NCI-H2029 (cell line): Measurements from ENCODE around the gene MCAT.

ENCODE experiments used
- DNase-seq: peaks from one replicate; lab custom pipeline; 2025; lab: John Stamatoyannopoulos, UW

The MCAT gene

DNA sequence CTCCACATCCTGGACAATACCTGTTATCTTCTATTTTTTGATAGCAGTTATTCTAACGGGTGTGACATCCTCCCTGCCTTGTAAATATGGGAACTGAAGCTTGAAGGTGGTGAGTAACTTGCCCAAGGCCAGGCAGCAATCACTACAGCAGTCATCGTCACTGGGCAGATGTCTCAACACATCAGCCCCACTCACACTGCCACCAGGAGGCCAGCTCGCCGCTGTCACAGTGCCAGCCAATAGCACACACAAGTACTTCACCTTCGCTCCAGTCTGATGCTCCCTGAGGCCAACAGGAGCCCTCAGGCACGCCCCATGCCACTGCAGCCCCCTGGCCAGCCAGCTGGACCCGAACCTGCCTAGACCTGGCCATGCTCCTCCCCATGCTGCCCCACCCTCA is 49.1 kb downstream of the MCAT start:
- DNase-seq = peak; percentile 23

DNA sequence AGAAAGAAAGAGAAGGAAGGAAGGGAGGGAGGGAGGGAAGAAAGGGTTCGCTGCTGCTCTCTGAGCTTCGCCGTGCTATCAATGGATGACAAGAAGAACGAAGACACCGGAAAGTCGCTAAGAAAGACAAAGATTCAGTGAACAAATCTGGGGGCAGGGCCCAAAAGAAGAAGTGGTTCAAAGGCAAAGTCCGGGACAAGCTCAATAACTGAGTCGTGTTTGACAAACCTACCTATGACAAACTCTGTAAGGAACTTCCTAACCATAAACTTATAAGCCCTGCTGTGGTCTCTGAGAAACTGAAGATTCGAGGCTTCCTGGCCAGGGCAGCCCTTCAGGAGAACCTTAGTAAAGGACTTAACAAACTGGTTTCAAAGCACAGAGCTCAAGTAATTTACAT is 51.1 kb downstream of the MCAT start:
- DNase-seq = no peak

DNA sequence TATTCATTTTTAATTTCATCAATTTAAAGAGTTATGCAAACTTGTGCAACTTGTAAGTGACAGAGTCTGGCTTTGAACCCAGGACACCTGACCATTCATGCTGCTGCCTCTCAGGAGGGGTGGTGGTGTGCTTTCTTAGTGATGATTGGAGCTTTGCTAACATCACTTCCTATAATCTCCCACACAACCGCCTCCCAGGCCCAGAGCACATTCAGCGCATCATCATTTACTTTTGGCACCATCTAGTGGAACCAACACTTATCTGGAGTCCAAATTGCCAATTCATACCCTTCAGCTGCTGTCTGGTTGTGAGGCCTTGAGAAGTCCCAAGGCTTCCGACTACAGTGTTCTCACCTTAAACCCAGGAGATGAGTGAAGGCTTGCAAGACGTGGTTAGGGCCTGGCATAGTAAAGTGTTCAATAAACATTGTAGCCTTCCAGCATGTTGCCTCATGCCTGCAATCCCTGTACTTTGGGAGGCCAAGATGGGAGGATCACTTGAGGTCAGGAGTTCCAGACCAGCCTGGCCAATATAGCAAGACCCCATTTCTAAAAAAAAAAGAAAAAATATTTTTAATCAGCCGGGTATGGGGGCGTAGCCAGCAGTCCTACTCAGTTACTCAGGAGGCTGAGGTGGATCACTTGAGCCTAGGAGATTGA is 52.9 kb downstream of the MCAT start:
- peak; percentile 40 for DNase-seq

DNA sequence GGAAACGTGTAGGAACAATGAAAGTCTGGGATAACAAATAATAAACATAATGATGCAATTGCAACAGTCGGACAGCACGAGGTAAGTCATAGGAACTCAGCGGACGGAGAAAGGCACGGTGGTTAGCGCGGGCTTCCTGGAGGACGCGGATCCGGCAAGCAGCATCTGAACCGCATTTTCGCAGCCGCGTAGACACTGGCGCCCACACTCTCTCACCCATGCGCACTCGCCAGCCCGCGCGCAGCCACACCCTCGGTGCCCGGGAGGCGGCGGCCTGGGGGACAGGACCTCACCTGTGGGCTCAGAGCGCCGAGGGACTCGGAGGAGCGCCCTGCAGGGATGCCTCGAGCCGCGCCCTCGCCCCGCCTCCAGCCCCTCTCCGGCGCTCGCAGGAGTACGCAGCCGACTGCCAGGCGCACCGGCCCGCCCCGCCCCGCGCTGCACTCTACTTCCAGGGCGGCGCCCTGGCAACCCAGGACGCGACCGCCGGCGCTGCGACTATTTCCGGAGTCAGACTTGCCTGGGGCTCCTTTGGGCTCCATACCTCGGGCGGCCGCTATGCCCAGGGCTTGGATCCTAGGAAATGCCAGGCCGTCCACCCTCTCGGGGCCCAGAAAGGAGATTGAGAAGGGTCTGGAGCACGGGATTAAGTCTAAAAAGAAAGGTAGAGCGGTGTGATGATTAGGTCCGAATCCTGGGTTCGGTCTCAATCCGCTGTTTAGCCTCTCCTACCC is 54.0 kb downstream of the MCAT start, which contains the start of gene TTLL1:
TSS of gene TTLL1 (minus strand) at position 408 of the 734 bp plus-strand sequence. CDS start 13,805 bp downstream, outside the sequence.
- DNase-seq = peak; percentile 86

DNA sequence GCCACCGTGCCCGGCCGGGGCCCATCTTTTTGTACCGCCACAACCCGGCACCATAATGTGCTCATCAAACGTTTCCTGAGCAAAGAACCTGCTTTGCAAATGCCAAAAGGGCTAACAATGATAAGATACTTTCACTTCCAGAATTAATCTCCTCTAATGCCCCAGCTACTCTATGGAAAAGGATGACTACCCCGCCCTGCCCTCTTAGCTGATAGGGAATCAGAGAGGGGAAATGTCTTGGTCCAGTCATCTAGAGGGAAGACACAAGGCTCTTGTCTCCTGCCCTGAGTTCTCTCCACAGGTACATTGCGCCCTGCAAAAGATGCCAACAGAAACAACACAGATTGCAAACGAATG is 54.6 kb downstream of the MCAT start:
- DNase-seq = no peak

DNA sequence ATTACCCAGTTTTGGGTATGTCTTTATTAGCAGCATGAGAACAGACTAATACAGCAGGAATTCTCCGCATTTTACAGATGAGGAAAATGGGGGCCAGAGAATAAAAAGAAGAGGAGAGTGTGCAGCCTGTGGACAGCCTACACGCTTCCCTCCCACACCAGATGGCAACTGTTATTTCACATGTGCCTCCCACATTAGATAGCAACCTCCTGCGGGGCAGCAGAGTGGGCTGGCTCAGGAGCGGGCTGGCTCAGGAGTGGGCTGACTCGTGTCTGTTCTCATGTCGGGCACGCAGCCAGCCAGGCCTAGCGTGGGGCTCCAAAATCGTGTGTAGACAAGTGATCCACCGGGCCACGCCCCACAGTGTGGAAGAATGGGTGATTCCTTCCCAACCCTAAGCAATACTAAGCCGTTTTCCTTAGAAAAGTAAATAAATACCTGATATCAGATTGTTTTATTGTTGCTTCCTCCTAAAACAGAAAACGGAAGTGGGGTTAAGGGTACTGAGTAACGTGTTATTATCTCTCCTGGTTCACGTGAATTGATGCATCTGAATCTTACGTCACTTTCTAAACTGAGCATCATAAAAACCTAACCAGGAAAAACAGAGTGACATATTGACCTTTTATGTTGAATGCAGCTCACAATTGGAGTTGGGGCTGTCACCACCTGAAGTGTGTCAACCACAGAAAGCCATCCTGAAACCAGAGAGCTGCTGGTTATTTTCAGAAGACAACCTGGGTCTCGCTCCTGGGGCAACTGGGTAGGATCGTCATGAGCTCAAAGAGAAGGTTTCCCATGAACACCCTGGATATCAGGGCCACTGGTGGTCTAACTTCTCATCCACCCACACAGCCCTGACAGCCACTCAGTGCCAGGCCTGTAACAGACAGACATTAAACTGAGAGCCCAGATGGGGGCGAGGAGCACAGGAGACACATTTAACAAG is 57.3 kb downstream of the MCAT start:
- DNase-seq = no peak
